HepG2 (cell line): ENCODE results near the gene TXNDC12. TPM values are rescaled to one million over a fixed set of nuclear protein-coding genes. Genes with fewer than 3 reads are reported as not detected.
A peak's percentile ranks its signal among the peaks of the same experiment; 100 is the strongest.

Experiments used
- ASH2L ChIP-seq: fragments of 300-600, 200-600 bp; sonication (generic); IDR thresholded peaks from 2 replicates; pipeline ENCODE4 v1.7.0; 2017; ENCODE audit warnings: low read depth, mild to moderate bottlenecking, moderate library complexity, mixed read lengths, low read length; ENCODE audit not compliant: insufficient read length
- BCL6 ChIP-seq: IDR thresholded peaks from 2 replicates; pipeline ENCODE4 v1.6.1; 2016; ENCODE audit warnings: missing genetic modification reagents, missing compliant biosample characterization
- E2F5 ChIP-seq: sonication (generic); formaldehyde crosslinking; conservative IDR thresholded peaks from 2 replicates; pipeline ENCODE4 v1.4.0; 2020; ENCODE audit warnings: missing genetic modification reagents
- IKZF5 ChIP-seq: IDR thresholded peaks from 2 replicates; pipeline ENCODE4 v1.6.1; 2018; ENCODE audit warnings: missing genetic modification reagents, mild to moderate bottlenecking, missing compliant biosample characterization
- JUN ChIP-seq: sonication (generic); formaldehyde crosslinking; IDR thresholded peaks from 2 replicates; pipeline ENCODE4 v1.4.0; 2020; ENCODE audit warnings: mild to moderate bottlenecking, missing genetic modification reagents
- JUNB ChIP-seq: sonication (generic); formaldehyde crosslinking; IDR thresholded peaks from 2 replicates; pipeline ENCODE4 v1.8.0; 2022; ENCODE audit warnings: missing genetic modification reagents, mild to moderate bottlenecking, borderline replicate concordance
- KLF9 ChIP-seq: IDR thresholded peaks from 2 replicates; pipeline ENCODE4 v1.6.1; 2016; ENCODE audit warnings: low read depth
- MATR3 ChIP-seq: sonication (generic); formaldehyde crosslinking; IDR thresholded peaks from 2 replicates; pipeline ENCODE4 v1.4.0; 2020; ENCODE audit warnings: missing genetic modification reagents
- MBNL3 ChIP-seq: fragments of 250-450 bp; sonication (Bioruptor Pico); conservative IDR thresholded peaks from 2 replicates; pipeline ENCODE4 v1.8.0; 2022; ENCODE audit warnings: mild to moderate bottlenecking, inconsistent platforms
- MED13 ChIP-seq: sonication (generic); formaldehyde crosslinking; IDR thresholded peaks from 2 replicates; pipeline ENCODE4 v1.5.0; 2020; ENCODE audit warnings: missing genetic modification reagents
- MXD1 ChIP-seq: sonication (generic); formaldehyde crosslinking; IDR thresholded peaks from 2 replicates; pipeline ENCODE4 v1.4.0; 2020; ENCODE audit warnings: mild to moderate bottlenecking, missing genetic modification reagents
- ONECUT2 ChIP-seq: sonication (generic); formaldehyde crosslinking; IDR thresholded peaks from 2 replicates; pipeline ENCODE4 v1.4.0; 2020; ENCODE audit warnings: missing genetic modification reagents
- PPARG ChIP-seq: conservative IDR thresholded peaks from 2 replicates; pipeline ENCODE4 v1.6.1; 2016; ENCODE audit warnings: missing biosample characterization, missing genetic modification reagents
- SALL1 ChIP-seq: sonication (generic); formaldehyde crosslinking; IDR thresholded peaks from 2 replicates; pipeline ENCODE4 v1.8.0; 2022; ENCODE audit warnings: mild to moderate bottlenecking, missing genetic modification reagents
- TCF7L2 ChIP-seq: IDR thresholded peaks from 2 replicates; pipeline ENCODE4 v1.6.1; 2011; ENCODE audit warnings: mild to moderate bottlenecking, low read depth, low read length, moderate library complexity
- TEAD3 ChIP-seq: optimal IDR thresholded peaks from 2 replicates; pipeline ENCODE3; 2016; ENCODE audit warnings: borderline replicate concordance
- TFAP4 ChIP-seq: sonication (generic); IDR thresholded peaks from 2 replicates; pipeline ENCODE4 v1.6.1; 2016; ENCODE audit warnings: low read depth, borderline replicate concordance
- YEATS4 ChIP-seq: sonication (generic); formaldehyde crosslinking; IDR thresholded peaks from 2 replicates; pipeline ENCODE4 v1.4.0; 2020; ENCODE audit warnings: missing genetic modification reagents, borderline replicate concordance
- ZGPAT ChIP-seq: IDR thresholded peaks from 2 replicates; pipeline ENCODE4 v1.6.1; 2016; ENCODE audit warnings: mild to moderate bottlenecking
- ZMYM2 ChIP-seq: sonication (generic); formaldehyde crosslinking; IDR thresholded peaks from 2 replicates; pipeline ENCODE4 v1.8.0; 2022; ENCODE audit warnings: mild to moderate bottlenecking, missing genetic modification reagents
- ZMYM3 ChIP-seq: sonication (generic); formaldehyde crosslinking; IDR thresholded peaks from 2 replicates; pipeline ENCODE4 v1.5.1; 2020; ENCODE audit warnings: mild to moderate bottlenecking, missing genetic modification reagents
- ZNF24 ChIP-seq: fragments of 450-650 bp; IDR thresholded peaks from 2 replicates; pipeline ENCODE4 v1.6.1; 2017; ENCODE audit warnings: antibody characterized with exemption, mild to moderate bottlenecking
- ZNF256 ChIP-seq: sonication (generic); formaldehyde crosslinking; conservative IDR thresholded peaks from 2 replicates; pipeline ENCODE4 v1.4.0; 2020; ENCODE audit warnings: missing genetic modification reagents
- ZNF460 ChIP-seq: sonication (generic); formaldehyde crosslinking; IDR thresholded peaks from 2 replicates; pipeline ENCODE4 v1.5.1; 2020; ENCODE audit warnings: missing genetic modification reagents, mild to moderate bottlenecking, borderline replicate concordance
- ZNF503 ChIP-seq: sonication (generic); formaldehyde crosslinking; IDR thresholded peaks from 2 replicates; pipeline ENCODE4 v1.4.0; 2020; ENCODE audit warnings: missing genetic modification reagents
- ZSCAN30 ChIP-seq: sonication (generic); formaldehyde crosslinking; IDR thresholded peaks from 2 replicates; pipeline ENCODE4 v1.5.0; 2020; ENCODE audit warnings: mild to moderate bottlenecking, missing genetic modification reagents
- ZZZ3 ChIP-seq: sonication (generic); formaldehyde crosslinking; IDR thresholded peaks from 2 replicates; pipeline ENCODE4 v1.4.0; 2020; ENCODE audit warnings: missing genetic modification reagents, mild to moderate bottlenecking, borderline replicate concordance
- polyA plus RNA-seq, 8 experiments: library from polyadenylated mRNA; depleted of rRNA in 3 of 8; stranded (reverse) in 7 of 8; unstranded in 1 of 8; fragments of >200 nt; fragmentation: Illumina TruSeq in 4 of 8; extraction: Trizol in 4 of 8; gene quantifications; 2 replicates each; pipeline versions ENCODE4 v1.2.1 to v1.2.3, GENCODE V29; 2011 to 2016; ENCODE audit warnings: low read depth in 4 of 8, missing spikeins in 1 of 8, mixed read lengths in 1 of 8; ENCODE audit not compliant: insufficient read depth in 1 of 8
- total RNA-seq, 5 experiments: library from RNA; depleted of rRNA; stranded (reverse); fragments of >200 nt; fragmentation: Illumina TruSeq; extraction: Trizol; gene quantifications; 2 replicates each; pipeline ENCODE4 v1.2.3, GENCODE V29; 2016; ENCODE audit warnings: low read depth in 1 of 5

The TXNDC12 gene
- total and polyA plus RNA-seq, 2 of the 13 experiments (the other 11 are each of a cell fraction or from before 2014, with no cell fraction given), result 65.6 to 67.2 TPM

- TF ChIP-seq E2F5 (no peak), ZSCAN30 (CRISPR knock-in tag) (no peak), MBNL3 (no peak), ONECUT2 (CRISPR knock-in tag) (peak; percentile 57), MXD1 (no peak), ZNF503 (CRISPR knock-in tag) (peak; percentile 74; the same call in 1 of the 2 replicates), PPARG (CRISPR knock-in tag) (peak; percentile 62), ZZZ3 (CRISPR knock-in tag) (no peak), TFAP4 (peak; percentile 86), ASH2L (peak; percentile 28), ZNF256 (CRISPR knock-in tag) (no peak), MED13 (0 out of 2 replicates have a peak, but pooled peaks have one; percentile 27), ZNF460 (CRISPR knock-in tag) (peak; percentile 96), ZGPAT (CRISPR knock-in tag) (peak; percentile 57), SALL1 (CRISPR knock-in tag) (peak; percentile 80), ZNF24 (no peak), MATR3 (no peak), KLF9 (CRISPR knock-in tag) (no peak), IKZF5 (CRISPR knock-in tag) (no peak), TCF7L2 (no peak), JUN (CRISPR knock-in tag) (no peak), ZMYM3 (CRISPR knock-in tag) (peak; percentile 49; the same call in 1 of the 2 replicates), YEATS4 (CRISPR knock-in tag) (peak; percentile 28; the same call in 1 of the 2 replicates), TEAD3 (CRISPR knock-in tag) (peak; percentile 96), ZMYM2 (CRISPR knock-in tag) (no peak), JUNB (no peak), BCL6 (CRISPR knock-in tag) (peak; percentile 86)
These were observed 25.0 kb upstream of the TXNDC12 start (continued) for GRCh38 chr1:52080014-52080415.
